ENCODE measurements around the gene AJAP1.

AJAP1 gene

GRCh38 chr1:4674117-4674516, 19.7 kb downstream of the AJAP1 start:
- no peak for DNase-seq (ENCODE audit: low spot score)
- H3K4me3 ChIP-seq (ENCODE audit: low read length in 2 of 2): no peak overlapping the region
- WGBS, 2 donors (ENCODE audit: extremely low coverage in 2 of 2, insufficient read length in 2 of 2, insufficient replicate concordance in 1 of 2): no CpG with 5 or more reads among the region's 5 CpGs
- H4K8ac ChIP-seq (ENCODE audit: low read depth, low read length): no peak overlapping the region
- no peak overlapping the region for H3K4ac ChIP-seq (ENCODE audit: low read length)
- no peak overlapping the region for H3K27ac ChIP-seq (replicated peaks; ENCODE audit: low read length)
- no peak overlapping the region for H3K9ac ChIP-seq (ENCODE audit: low read depth, low read length, poor library complexity)
- H2AFZ ChIP-seq (ENCODE audit: low read length): no peak overlapping the region
- H2BK120ac ChIP-seq (ENCODE audit: low read depth, low read length): no peak overlapping the region
- no peaks in the 10 kb centered on the region for H3K9me3 ChIP-seq (replicated peaks in 1 of 2; ENCODE audit: control insufficient read depth in 2 of 2, insufficient read depth in 1 of 2, low read depth in 1 of 2, low read length in 2 of 2)
- H3K4me1 ChIP-seq (ENCODE audit: control insufficient read depth in 2 of 2, insufficient read depth in 1 of 2, low read depth in 1 of 2, low read length in 2 of 2): no peaks in the 10 kb centered on the region
- no peak overlapping the region for H4K91ac ChIP-seq (ENCODE audit: low read depth, low read length, poor library complexity)
- no peaks in the 10 kb centered on the region for H3K79me1 ChIP-seq (ENCODE audit: low read depth, low read length)
- H3K36me3 ChIP-seq (replicated peaks in 1 of 2; ENCODE audit: control insufficient read depth in 2 of 2, insufficient read depth in 2 of 2, low read length in 2 of 2): no peaks in the 10 kb centered on the region
- no peak overlapping the region for H3K4me2 ChIP-seq (ENCODE audit: insufficient read depth, low read length, poor library complexity, severe bottlenecking)
- no peak overlapping the region for H3K14ac ChIP-seq (ENCODE audit: low read length)
- H2BK12ac ChIP-seq (ENCODE audit: low read length): no peak overlapping the region
- no peak overlapping the region for H3K23ac ChIP-seq (ENCODE audit: low read depth, low read length, poor library complexity)
- no peak overlapping the region for H2BK15ac ChIP-seq (ENCODE audit: low read length)
- H3K18ac ChIP-seq (ENCODE audit: low read length): no peak overlapping the region
- H2AK5ac ChIP-seq (ENCODE audit: low read depth, low read length): no peak overlapping the region
- H2BK5ac ChIP-seq (ENCODE audit: low read length): no peak overlapping the region
- peaks cover 0 to 3% (median 0%) of the 10 kb centered on the region in 3 experiments for H3K27me3 ChIP-seq (ENCODE audit: control insufficient read depth in 3 of 3, insufficient read depth in 3 of 3, low read depth in 1 of 3, low read length in 3 of 3)

- no CpG with 5 or more reads among the region's 13 CpGs for WGBS, 2 donors (ENCODE audit: extremely low coverage in 2 of 2, insufficient read length in 2 of 2, insufficient replicate concordance in 1 of 2)
- H2BK120ac ChIP-seq (ENCODE audit: low read depth, low read length): no peak overlapping the region
- no peaks in the 10 kb centered on the region for H3K4me1 ChIP-seq (ENCODE audit: control insufficient read depth in 2 of 2, insufficient read depth in 1 of 2, low read depth in 1 of 2, low read length in 2 of 2)
- H3K18ac ChIP-seq (ENCODE audit: low read length): no peak overlapping the region
- no peaks in the 10 kb centered on the region for H3K79me1 ChIP-seq (ENCODE audit: low read depth, low read length)
- H4K8ac ChIP-seq (ENCODE audit: low read depth, low read length): no peak overlapping the region
- H3K27ac ChIP-seq (replicated peaks; ENCODE audit: low read length): no peak overlapping the region
- no peak for DNase-seq (ENCODE audit: low spot score)
- no peak overlapping the region for H3K4me3 ChIP-seq (ENCODE audit: low read length in 2 of 2)
- no peak overlapping the region for H2BK12ac ChIP-seq (ENCODE audit: low read length)
- no peak overlapping the region for H2BK5ac ChIP-seq (ENCODE audit: low read length)
- no peak overlapping the region for H2AFZ ChIP-seq (ENCODE audit: low read length)
- no peak overlapping the region for H2BK15ac ChIP-seq (ENCODE audit: low read length)
- no peak overlapping the region for H3K4me2 ChIP-seq (ENCODE audit: insufficient read depth, low read length, poor library complexity, severe bottlenecking)
- no peaks in the 10 kb centered on the region for H3K36me3 ChIP-seq (replicated peaks in 1 of 2; ENCODE audit: control insufficient read depth in 2 of 2, insufficient read depth in 2 of 2, low read length in 2 of 2)
- H3K9ac ChIP-seq (ENCODE audit: low read depth, low read length, poor library complexity): no peak overlapping the region
- no peak overlapping the region for H3K4ac ChIP-seq (ENCODE audit: low read length)
- H3K9me3 ChIP-seq (replicated peaks in 1 of 2; ENCODE audit: control insufficient read depth in 2 of 2, insufficient read depth in 1 of 2, low read depth in 1 of 2, low read length in 2 of 2): no peaks in the 10 kb centered on the region
- no peak overlapping the region for H2AK5ac ChIP-seq (ENCODE audit: low read depth, low read length)
- H3K23ac ChIP-seq (ENCODE audit: low read depth, low read length, poor library complexity): no peak overlapping the region
- peaks cover 0 to 3% (median 0%) of the 10 kb centered on the region in 3 experiments for H3K27me3 ChIP-seq (ENCODE audit: control insufficient read depth in 3 of 3, insufficient read depth in 3 of 3, low read depth in 1 of 3, low read length in 3 of 3)
- H3K14ac ChIP-seq (ENCODE audit: low read length): no peak overlapping the region
- H4K91ac ChIP-seq (ENCODE audit: low read depth, low read length, poor library complexity): no peak overlapping the region
Measured at GRCh38 chr1:4674676-4675075, 20.3 kb downstream of the AJAP1 start.

GRCh38 chr1:4675454-4676186, 21.2 kb downstream of the AJAP1 start:
- Histone ChIP-seq H2BK15ac (ENCODE audit: low read length) (no peak overlapping the region), H2AK5ac (ENCODE audit: low read depth, low read length) (peak overlapping the region; percentile 65), H3K36me3 (replicated peaks in 1 of 2; ENCODE audit: control insufficient read depth in 2 of 2, insufficient read depth in 2 of 2, low read length in 2 of 2) (no peaks in the 10 kb centered on the region), H2BK12ac (ENCODE audit: low read length) (no peak overlapping the region), H2AFZ (ENCODE audit: low read length) (no peak overlapping the region), H3K4me3 (ENCODE audit: low read length in 2 of 2) (no peak overlapping the region), H3K14ac (ENCODE audit: low read length) (peak overlapping the region; percentile 25), H2BK120ac (ENCODE audit: low read depth, low read length) (no peak overlapping the region), H3K27me3 (ENCODE audit: control insufficient read depth in 3 of 3, insufficient read depth in 3 of 3, low read depth in 1 of 3, low read length in 3 of 3) (peaks cover 0 to 3% (median 0%) of the 10 kb centered on the region in 3 experiments), H4K91ac (ENCODE audit: low read depth, low read length, poor library complexity) (no peak overlapping the region), H3K18ac (ENCODE audit: low read length) (no peak overlapping the region), H3K23ac (ENCODE audit: low read depth, low read length, poor library complexity) (no peak overlapping the region), H3K4me2 (ENCODE audit: insufficient read depth, low read length, poor library complexity, severe bottlenecking) (no peak overlapping the region), H3K9ac (ENCODE audit: low read depth, low read length, poor library complexity) (no peak overlapping the region), H4K8ac (ENCODE audit: low read depth, low read length) (no peak overlapping the region), H3K4ac (ENCODE audit: low read length) (no peak overlapping the region), H3K4me1 (ENCODE audit: control insufficient read depth in 2 of 2, insufficient read depth in 1 of 2, low read depth in 1 of 2, low read length in 2 of 2) (no peaks in the 10 kb centered on the region), H3K79me1 (ENCODE audit: low read depth, low read length) (no peaks in the 10 kb centered on the region), H2BK5ac (ENCODE audit: low read length) (no peak overlapping the region), H3K27ac (replicated peaks; ENCODE audit: low read length) (no peak overlapping the region), H3K9me3 (replicated peaks in 1 of 2; ENCODE audit: control insufficient read depth in 2 of 2, insufficient read depth in 1 of 2, low read depth in 1 of 2, low read length in 2 of 2) (no peaks in the 10 kb centered on the region)
- no CpG with 5 or more reads among the region's 21 CpGs for WGBS, 2 donors (ENCODE audit: extremely low coverage in 2 of 2, insufficient read length in 2 of 2, insufficient replicate concordance in 1 of 2)
- no peak for DNase-seq (ENCODE audit: low spot score)

- no peak overlapping the region for H3K4me2 ChIP-seq (ENCODE audit: insufficient read depth, low read length, poor library complexity, severe bottlenecking)
- H3K79me1 ChIP-seq (ENCODE audit: low read depth, low read length): no peaks in the 10 kb centered on the region
- no peak for DNase-seq (ENCODE audit: low spot score)
- H3K4me3 ChIP-seq (ENCODE audit: low read length in 2 of 2): no peak overlapping the region
- H3K27me3 ChIP-seq (ENCODE audit: control insufficient read depth in 3 of 3, insufficient read depth in 3 of 3, low read depth in 1 of 3, low read length in 3 of 3): peaks cover 0 to 3% (median 0%) of the 10 kb centered on the region in 3 experiments
- no peak overlapping the region for H3K4ac ChIP-seq (ENCODE audit: low read length)
- H3K27ac ChIP-seq (replicated peaks; ENCODE audit: low read length): no peak overlapping the region
- H3K36me3 ChIP-seq (replicated peaks in 1 of 2; ENCODE audit: control insufficient read depth in 2 of 2, insufficient read depth in 2 of 2, low read length in 2 of 2): no peaks in the 10 kb centered on the region
- WGBS, 2 donors (ENCODE audit: extremely low coverage in 2 of 2, insufficient read length in 2 of 2, insufficient replicate concordance in 1 of 2): no CpG with 5 or more reads among the region's 9 CpGs
- no peaks in the 10 kb centered on the region for H3K4me1 ChIP-seq (ENCODE audit: control insufficient read depth in 2 of 2, insufficient read depth in 1 of 2, low read depth in 1 of 2, low read length in 2 of 2)
- no peak overlapping the region for H3K23ac ChIP-seq (ENCODE audit: low read depth, low read length, poor library complexity)
- H4K8ac ChIP-seq (ENCODE audit: low read depth, low read length): no peak overlapping the region
- H2BK12ac ChIP-seq (ENCODE audit: low read length): no peak overlapping the region
- H3K9ac ChIP-seq (ENCODE audit: low read depth, low read length, poor library complexity): no peak overlapping the region
- H2AFZ ChIP-seq (ENCODE audit: low read length): no peak overlapping the region
- H3K14ac ChIP-seq (ENCODE audit: low read length): no peak overlapping the region
- no peak overlapping the region for H2BK15ac ChIP-seq (ENCODE audit: low read length)
- no peak overlapping the region for H4K91ac ChIP-seq (ENCODE audit: low read depth, low read length, poor library complexity)
- no peak overlapping the region for H2BK120ac ChIP-seq (ENCODE audit: low read depth, low read length)
- no peaks in the 10 kb centered on the region for H3K9me3 ChIP-seq (replicated peaks in 1 of 2; ENCODE audit: control insufficient read depth in 2 of 2, insufficient read depth in 1 of 2, low read depth in 1 of 2, low read length in 2 of 2)
- no peak overlapping the region for H2AK5ac ChIP-seq (ENCODE audit: low read depth, low read length)
- H3K18ac ChIP-seq (ENCODE audit: low read length): no peak overlapping the region
- no peak overlapping the region for H2BK5ac ChIP-seq (ENCODE audit: low read length)
Measured at GRCh38 chr1:4676253-4676652, 21.8 kb downstream of the AJAP1 start.

Measured in neuronal stem cell (in vitro differentiated cells).